Activated gamma-delta T cell treated with Interleukin-2 at 50 U/mL for 16 hours (primary cell): ENCODE measurements around the gene ARL6IP6.
"Not testable (repeated sequence)": the region's sequence is repeated elsewhere in the genome, so short reads cannot be mapped to it uniquely, and the experiment has no call there.

Experiments used
- DNase-seq: peaks from one replicate; pipeline ENCODE4 v3.0.0-alpha.2; 2020

ARL6IP6 gene

GRCh38 chr2:152718076-152718908, at the start of gene ARL6IP6:
TSS of gene ARL6IP6 (plus strand) at chr2:152718620. CDS start at chr2:152718625, 5 bp downstream.
- DNase-seq: peak; percentile 92

DNA sequence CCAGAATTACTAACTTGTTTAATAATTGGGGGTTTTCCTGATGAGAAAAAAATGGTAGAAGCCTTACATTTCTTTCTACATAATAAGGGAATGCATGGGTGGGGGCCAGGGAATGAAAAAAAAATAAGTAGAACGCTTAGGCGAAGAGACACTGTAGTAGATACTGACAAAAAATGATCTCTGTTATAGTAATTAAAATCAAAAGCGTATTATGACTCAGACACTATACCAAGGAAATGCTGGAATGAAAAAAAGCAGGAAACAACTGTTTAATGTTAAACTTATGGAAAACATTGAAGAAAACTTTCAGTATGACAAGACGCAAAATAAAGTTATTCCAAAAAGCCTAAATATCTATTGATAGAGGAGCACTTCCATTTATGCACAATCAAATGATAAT, 44.1 kb upstream of the ARL6IP6 start:
- DNase-seq: no peak

DNA sequence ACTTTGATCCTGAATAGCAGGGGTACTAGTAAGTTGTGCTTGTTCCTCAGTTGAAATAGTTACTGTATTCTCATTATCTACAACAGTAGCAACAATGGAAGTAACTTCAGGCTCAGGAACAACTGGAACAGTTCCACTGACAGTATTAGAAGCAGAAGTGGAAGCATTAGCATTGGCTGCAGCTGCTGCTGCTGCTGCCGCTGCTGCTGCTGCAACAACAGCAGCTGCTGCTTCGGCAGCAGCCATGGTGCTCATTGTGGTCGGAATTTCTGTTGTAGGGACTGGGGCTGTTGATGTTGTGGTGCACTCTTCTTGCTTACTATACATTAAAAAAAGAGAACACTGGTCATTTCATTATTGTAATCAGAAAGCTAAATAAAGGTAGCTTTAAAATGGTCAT, 42.0 kb upstream of the ARL6IP6 start:
- no peak for DNase-seq

DNA sequence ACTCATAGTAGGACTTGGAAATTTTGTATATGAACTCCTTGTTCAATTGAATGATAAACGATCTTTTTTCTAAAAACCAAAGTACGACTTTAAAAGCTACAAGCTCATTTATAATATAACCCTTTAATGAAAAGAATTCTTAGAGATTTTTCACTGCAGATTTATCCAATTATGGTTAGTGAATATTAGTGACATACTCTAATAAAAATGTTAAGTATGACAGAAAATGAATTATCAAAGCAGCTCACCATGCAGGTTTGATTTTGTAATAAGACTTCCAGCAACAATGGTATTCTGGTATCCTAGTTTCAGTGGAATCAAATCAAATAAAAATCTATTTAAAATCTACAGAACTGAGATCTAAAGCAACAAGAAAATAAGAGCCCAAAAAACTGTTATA, 39.6 kb upstream of the ARL6IP6 start:
- no peak for DNase-seq

GRCh38 chr2:152682663-152683062, 35.8 kb upstream of the ARL6IP6 start:
- DNase-seq: no peak

- no peak for DNase-seq
Observed at GRCh38 chr2:152683400-152683799, 35.0 kb upstream of the ARL6IP6 start.

DNA sequence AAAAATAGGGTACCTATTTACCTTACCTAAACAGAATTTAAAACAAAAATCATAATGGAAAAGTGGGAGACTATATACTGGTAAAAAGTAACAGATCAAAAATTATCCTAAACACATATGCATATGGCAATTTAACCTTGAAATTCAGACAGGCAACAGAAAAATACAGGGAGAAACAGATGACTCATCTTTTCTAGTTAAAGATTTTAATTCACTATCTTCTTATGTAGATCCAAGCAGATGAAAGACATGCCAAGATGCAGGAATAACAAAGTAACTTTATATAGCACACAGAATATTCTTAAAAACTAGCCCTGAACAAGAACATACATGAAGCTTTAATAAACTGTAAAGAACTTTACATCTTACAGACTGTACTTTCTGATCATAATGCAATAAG, 32.1 kb upstream of the ARL6IP6 start:
- no peak for DNase-seq

- DNase-seq: no peak
Observed at GRCh38 chr2:152693033-152693432, 25.4 kb upstream of the ARL6IP6 start.

DNA sequence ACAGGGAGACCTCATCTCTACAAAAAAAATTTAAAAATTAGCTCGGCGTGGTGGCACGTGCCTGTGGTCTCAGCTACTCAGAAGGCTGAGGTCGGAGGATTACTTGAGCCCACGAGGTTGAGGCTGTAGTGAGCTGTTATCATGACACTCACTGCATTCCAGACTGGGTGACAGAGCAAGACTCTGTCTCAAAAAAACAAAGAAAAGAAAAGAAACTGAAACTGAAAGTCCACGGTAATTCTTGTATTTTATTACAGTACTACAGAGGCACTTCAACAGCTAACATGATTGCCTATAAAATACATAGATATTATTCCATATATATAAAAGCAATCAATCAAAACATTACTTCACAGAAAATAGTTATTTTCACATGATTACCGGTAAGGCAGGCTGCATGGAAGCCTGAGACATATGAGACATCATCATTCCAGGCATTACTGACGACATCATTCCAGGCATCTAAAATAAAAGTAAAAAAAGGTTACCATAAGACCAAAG, 24.2 kb upstream of the ARL6IP6 start:
- DNase-seq: no peak

DNA sequence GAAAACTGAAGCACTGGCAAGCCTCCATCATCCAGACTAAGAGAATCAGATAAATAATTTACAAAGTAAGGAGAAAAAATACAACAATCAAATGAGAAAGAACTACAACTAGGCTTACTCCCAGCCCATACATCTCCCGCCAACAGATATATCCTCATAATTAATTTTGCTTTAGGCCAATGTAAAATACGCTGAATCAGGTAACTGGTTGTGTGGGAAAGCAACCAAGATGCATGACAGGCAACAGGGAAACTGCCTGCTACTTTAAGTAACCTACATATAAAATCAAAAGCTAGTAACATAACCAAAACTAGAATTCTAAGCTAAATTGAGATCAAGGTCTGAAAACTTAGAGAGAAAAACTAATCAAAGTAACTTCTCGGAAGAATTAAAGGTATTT, 22.7 kb upstream of the ARL6IP6 start:
- DNase-seq: no peak

GRCh38 chr2:152696476-152696875, 21.9 kb upstream of the ARL6IP6 start:
- no peak for DNase-seq

GRCh38 chr2:152701198-152701597, 17.2 kb upstream of the ARL6IP6 start:
- no peak for DNase-seq

- DNase-seq: no peak
Observed at GRCh38 chr2:152706477-152707021, 11.9 kb upstream of the ARL6IP6 start.

DNA sequence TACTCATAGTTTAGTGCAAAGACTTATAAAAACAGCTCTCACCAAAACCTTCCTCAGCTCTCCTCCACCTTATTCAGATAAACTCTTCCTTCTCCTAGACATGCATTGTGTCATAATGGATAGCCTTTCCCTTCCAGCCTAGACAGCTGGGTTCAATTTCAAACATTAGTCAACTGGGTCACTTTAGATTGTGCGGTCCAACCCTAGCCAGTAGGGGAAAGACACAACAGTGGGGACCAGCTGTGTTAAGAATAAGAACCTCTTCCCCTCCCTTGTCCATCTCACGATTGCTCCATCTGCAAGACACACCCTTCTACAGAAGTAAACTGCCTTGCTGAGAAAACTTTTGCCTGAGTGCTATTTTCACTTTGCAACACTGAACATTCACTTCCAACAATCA, 9.7 kb upstream of the ARL6IP6 start:
- no peak for DNase-seq

GRCh38 chr2:152710713-152711112, 7.7 kb upstream of the ARL6IP6 start:
- DNase-seq: no peak

DNA sequence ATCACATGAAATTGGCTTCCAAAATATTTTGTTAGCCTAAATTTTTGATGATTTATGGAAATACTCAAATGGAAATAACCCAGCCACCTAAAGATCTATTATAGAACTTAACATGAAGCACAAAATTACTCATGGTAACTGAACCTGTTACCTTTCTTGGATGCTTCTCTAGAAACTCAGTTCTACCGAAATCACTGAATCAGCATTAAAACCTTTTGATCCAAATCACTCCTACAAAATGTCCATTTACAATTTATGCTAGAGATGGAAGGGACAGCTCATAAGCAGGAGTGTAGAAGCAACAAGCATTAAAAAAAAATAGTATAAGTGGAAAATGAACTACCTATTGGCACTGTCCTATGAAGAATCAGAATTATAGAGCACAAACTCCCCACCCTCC, 3.3 kb upstream of the ARL6IP6 start:
- DNase-seq: no peak

GRCh38 chr2:152715854-152716428, 2.5 kb upstream of the ARL6IP6 start:
- DNase-seq: no peak

GRCh38 chr2:152716805-152717227, 1.6 kb upstream of the ARL6IP6 start:
- peak; percentile 20 for DNase-seq

GRCh38 chr2:152717228-152718075, 968 bp upstream of the ARL6IP6 start, which contains the start of gene PRPF40A:
TSS of gene PRPF40A (minus strand) at chr2:152717461. CDS start at chr2:152717439, 22 bp downstream.
- peak; percentile 98 for DNase-seq

DNA sequence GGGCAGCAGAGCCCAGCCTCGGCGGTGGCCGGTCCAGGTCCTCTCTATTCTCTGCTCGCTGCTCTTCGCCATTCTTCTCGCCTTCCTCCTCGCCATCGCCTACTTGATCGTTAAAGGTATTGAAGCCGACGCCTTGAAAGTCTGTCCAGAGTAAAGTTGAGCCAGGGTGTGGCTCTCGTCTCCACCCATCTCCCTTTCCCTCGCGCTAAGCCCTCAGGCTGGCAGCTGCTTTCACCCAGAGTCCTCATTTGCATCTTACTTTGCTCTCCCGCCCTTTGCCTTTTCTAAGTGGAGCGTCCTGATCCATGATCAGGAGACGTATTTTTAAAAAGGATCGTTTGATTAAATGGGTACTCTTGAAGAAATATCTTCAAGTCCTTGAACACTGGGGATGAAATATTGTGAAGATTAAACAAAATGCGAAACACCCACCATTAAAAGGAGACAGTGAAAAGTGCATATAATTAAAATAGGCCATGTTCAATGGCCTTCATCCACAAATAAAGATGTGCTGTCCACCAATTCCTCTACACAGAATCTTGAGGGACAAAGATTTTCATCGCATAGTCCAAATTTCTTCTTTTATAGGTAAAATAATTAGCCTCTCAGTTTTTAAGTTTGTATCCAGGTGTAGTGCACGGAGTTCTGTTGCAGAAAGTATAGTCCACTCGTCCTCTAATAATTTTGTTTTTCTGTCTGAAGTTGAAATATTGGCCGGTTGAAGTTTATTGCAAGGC, 657 bp downstream of the ARL6IP6 start:
- DNase-seq: no peak

DNA sequence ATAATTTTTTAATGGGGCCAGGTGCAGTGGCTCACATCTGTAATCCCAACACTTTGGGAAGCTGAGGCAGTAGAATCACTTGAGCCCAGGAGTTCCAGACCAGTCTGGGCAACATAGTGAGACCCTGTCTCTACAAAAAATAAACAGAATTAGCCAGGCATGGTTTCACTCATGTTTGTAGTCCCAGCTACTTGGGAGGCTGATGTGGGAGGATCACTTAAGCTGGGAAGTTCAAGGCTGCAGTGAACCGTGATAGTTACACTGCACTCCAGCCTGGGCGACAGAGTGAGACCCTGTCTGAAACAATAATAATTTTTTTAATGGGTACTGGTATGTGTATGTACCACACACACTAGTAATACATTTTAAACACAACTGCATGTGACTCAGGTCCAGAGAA, 2.4 kb downstream of the ARL6IP6 start:
- DNase-seq: no peak

DNA sequence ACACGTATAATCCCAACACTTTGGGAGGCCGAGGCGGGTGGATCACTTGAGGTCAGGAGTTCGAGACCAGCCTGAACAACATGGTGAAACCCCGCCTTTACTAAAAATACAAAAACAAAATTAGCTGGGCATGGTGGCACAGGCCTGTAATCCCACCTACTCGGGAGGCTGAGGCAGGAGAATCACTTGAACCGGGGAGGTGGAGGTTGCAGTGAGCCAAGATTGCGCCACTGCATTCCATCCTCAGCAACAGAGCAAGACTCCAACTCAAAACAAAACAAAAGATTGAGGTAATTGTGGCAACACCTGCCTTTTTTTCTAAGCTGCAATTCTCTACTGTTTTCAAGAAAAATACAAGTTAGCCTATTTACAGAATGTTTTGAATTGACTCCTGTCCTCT, 4.2 kb downstream of the ARL6IP6 start:
- not testable (repeated sequence) for DNase-seq
